Measurements from ENCODE around the gene CAMKMT. TPM values are rescaled to one million over a fixed set of nuclear protein-coding genes. Genes with fewer than 3 reads are reported as not detected.

Gene CAMKMT
- total and polyA plus RNA-seq, 2 experiments from 2014 or later = 26.5 to 29.5 TPM

- Histone ChIP-seq H3K4me3 (no peak overlapping the region), H3K36me3 (ENCODE audit: insufficient read depth) (no peaks in the 10 kb centered on the region), H3K4me1 (ENCODE audit: insufficient read depth) (peaks cover 39% of the 10 kb centered on the region), H3K27ac (ENCODE audit: low read depth) (no peak overlapping the region), H3K79me2 (replicated peaks; ENCODE audit: insufficient read depth) (no peaks in the 10 kb centered on the region), H2AFZ (no peak overlapping the region), H4K20me1 (replicated peaks; ENCODE audit: insufficient read depth) (no peaks in the 10 kb centered on the region), H3K9me2 (ENCODE audit: insufficient read depth) (no peaks in the 10 kb centered on the region), H3K4me2 (0 out of 2 replicates have a peak overlapping the region, but pooled peaks have one; percentile 1), H3F3A (replicated peaks; ENCODE audit: low read depth) (no peaks in the 10 kb centered on the region), H3K27me3 (ENCODE audit: insufficient read depth) (no peaks in the 10 kb centered on the region)
- peaks cover 1% of the 10 kb centered on the region for H3K27me3 Mint-ChIP-seq (ENCODE audit: insufficient read depth, low read depth, poor library complexity)
- H3K27ac Mint-ChIP-seq = no peak overlapping the region
- TF ChIP-seq EZH2 (IDR thresholded peaks at IDR 0.05; ENCODE audit: low read depth, unreplicated experiment) (no peak), ZNF331 (CRISPR knock-in tag; IDR thresholded peaks at IDR 0.05; ENCODE audit: low read depth) (no peak), NANOG (IDR thresholded peaks at IDR 0.05; ENCODE audit: borderline replicate concordance) (no peak), ZNF462 (CRISPR knock-in tag; IDR thresholded peaks at IDR 0.05) (no peak), EZH2phosphoT487 (IDR thresholded peaks at IDR 0.05; ENCODE audit: unreplicated experiment) (no peak), CREB1 (CRISPR knock-in tag; IDR thresholded peaks at IDR 0.05; ENCODE audit: low read depth) (no peak), STAT1 (IDR thresholded peaks at IDR 0.05; ENCODE audit: unreplicated experiment) (no peak), ETS1 (IDR thresholded peaks at IDR 0.05) (no peak), POLR2AphosphoS5 (IDR thresholded peaks at IDR 0.05; ENCODE audit: low read depth) (no peak), CTCF (conservative IDR thresholded peaks at IDR 0.05; ENCODE audit: low read depth in 2 of 2) (no peak), ZNF114 (CRISPR knock-in tag; IDR thresholded peaks at IDR 0.05) (no peak), REST (IDR thresholded peaks at IDR 0.05; ENCODE audit: unreplicated experiment) (no peak)
- H3K36me3 Mint-ChIP-seq (ENCODE audit: low read depth) = no peaks in the 10 kb centered on the region
- peaks cover 37% of the 10 kb centered on the region for H3K4me1 Mint-ChIP-seq
- no peaks in the 10 kb centered on the region for H3K9me3 Mint-ChIP-seq
- H3K4me3 Mint-ChIP-seq = no peak overlapping the region
- ATAC-seq (peak; percentile 42; the same call in 2 of the 3 replicates), DNase-seq (ENCODE audit: low spot score) (no peak)
These were observed 293.7 kb downstream of the CAMKMT start for GRCh38 chr2:44655401-44655864.

All from GM23338 (cell line).